Measurements from ENCODE around the gene ATP2A1. TPM values are rescaled to one million over a fixed set of nuclear protein-coding genes. Genes with fewer than 3 reads are reported as not detected.

ATP2A1 gene
- total RNA-seq (2021) (3.0 and 3.5 TPM in 2 replicates), Bru-seq, nascent RNA (percentile 28 among the genes with signal in this experiment), BruChase-seq, experiment 1, labeled RNA remaining after a 2-hour chase (percentile 33 among the genes with signal in this experiment), BruChase-seq, experiment 2, labeled RNA remaining after a 6-hour chase (percentile 40 among the genes with signal in this experiment)
- long read RNA-seq, partial matches to known transcripts, result 2 of 4 reads
- long read RNA-seq, other reads (novel, unspliced or antisense), result 2 of 4 reads

DNA sequence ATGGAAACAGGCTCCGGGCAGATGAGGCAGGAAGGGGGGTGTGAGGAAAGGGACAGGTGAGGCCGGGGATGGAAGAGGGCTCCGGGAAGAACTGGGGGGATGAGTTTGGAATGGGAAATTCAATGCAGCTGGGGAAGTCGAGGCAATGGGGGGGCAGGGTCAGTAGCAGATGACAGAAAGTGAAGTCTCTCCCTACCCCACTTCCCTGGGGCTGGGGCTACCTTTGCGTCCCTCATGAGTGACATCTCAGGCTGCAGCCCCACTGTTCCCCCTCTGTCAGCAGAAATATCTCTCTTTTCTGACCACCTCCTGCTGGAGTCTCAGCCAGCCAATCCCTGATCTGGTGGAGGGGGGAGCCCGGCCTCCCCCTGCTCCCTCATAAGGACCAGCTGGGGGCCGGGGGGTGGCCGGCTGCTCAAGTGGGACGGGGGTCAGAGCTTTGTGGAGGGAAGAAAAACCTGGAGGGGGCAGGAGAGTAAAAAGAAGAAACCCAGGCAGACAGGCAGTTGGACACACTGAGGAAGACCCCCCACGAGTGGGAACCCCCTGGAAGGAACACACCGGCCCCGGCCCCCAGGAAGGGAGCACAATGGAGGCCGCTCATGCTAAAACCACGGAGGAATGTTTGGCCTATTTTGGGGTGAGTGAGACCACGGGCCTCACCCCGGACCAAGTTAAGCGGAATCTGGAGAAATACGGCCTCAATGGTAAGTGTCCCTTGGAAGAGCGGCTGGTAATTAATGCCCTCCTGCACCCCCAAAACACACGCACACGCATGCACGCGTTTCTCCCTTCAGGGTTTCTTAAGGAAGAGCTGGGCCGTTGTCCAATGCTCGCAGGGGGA is at the start of gene ATP2A1:
Gene ATP2A1 (plus strand): TSS at position 406 of the 844 bp plus-strand sequence. CDS start 184 bp downstream, at position 590.
- H3K36me3 ChIP-seq (ENCODE audit: insufficient read depth, low read length, poor library complexity, severe bottlenecking), result no peaks in the 10 kb centered on the region
- ChIA-PET CTCF (no interaction called here), POLR2A (ENCODE audit: low non-redundant PET) (no interaction called here)
- no peaks in the 10 kb centered on the region for H3K9me3 ChIP-seq (ENCODE audit: low read depth, low read length, poor library complexity, severe bottlenecking)
- TF ChIP-seq EZH2 (IDR thresholded peaks at IDR 0.05; ENCODE audit: borderline replicate concordance, low read depth, low read length, poor library complexity, severe bottlenecking), result no peak
- TF ChIP-seq, protein P1, sequence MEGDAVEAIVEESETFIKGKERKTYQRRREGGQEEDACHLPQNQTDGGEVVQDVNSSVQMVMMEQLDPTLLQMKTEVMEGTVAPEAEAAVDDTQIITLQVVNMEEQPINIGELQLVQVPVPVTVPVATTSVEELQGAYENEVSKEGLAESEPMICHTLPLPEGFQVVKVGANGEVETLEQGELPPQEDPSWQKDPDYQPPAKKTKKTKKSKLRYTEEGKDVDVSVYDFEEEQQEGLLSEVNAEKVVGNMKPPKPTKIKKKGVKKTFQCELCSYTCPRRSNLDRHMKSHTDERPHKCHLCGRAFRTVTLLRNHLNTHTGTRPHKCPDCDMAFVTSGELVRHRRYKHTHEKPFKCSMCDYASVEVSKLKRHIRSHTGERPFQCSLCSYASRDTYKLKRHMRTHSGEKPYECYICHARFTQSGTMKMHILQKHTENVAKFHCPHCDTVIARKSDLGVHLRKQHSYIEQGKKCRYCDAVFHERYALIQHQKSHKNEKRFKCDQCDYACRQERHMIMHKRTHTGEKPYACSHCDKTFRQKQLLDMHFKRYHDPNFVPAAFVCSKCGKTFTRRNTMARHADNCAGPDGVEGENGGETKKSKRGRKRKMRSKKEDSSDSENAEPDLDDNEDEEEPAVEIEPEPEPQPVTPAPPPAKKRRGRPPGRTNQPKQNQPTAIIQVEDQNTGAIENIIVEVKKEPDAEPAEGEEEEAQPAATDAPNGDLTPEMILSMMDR (conservative IDR thresholded peaks at IDR 0.05; ENCODE audit: low read depth, low read length), result no peak
- no peak for DNase-seq (ENCODE audit: low spot score)
- H3K4me1 ChIP-seq (ENCODE audit: insufficient read depth, low read length, poor library complexity, severe bottlenecking), result no peaks in the 10 kb centered on the region
- no TSS peak for BruUV-seq (replicated peaks)
- H3K27ac ChIP-seq (ENCODE audit: low read depth, low read length, poor library complexity, severe bottlenecking), result peak within 1 kb of the TSS; percentile 60
- H3K27me3 ChIP-seq (replicated peaks; ENCODE audit: insufficient read depth, low read depth, low read length, poor library complexity), result no peaks in the 10 kb centered on the region
- H3K4me3 ChIP-seq (ENCODE audit: low read depth, low read length, poor library complexity, severe bottlenecking), result peak within 1 kb of the TSS; percentile 61
- intact Hi-C loops (cut with micrococcal nuclease; ENCODE audit: unreplicated experiment), result loop anchor here (10.0 kb wide), 1 partner anchor 46 kb away; the partner anchor contains the start of gene RABEP2

DNA sequence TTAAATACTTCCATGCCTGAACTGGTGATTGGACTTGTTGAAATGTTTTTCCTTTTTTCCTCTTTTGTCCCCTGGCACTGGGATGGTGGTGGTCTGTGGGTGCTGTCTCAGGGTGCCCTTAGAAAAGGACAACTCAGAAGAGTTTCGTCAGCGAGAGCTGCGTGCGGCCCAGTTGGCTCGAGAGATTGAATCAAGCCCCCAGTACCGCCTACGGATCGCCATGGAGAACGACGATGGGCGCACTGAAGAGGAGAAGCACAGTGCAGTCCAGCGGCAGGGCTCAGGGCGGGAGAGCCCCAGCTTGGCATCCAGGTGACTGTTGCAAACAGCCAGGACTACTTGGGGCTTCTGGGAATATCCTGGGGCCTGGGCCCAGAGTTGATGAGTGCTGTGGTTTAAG is 48.5 kb upstream of the ATP2A1 start:
- POLR2A ChIA-PET (ENCODE audit: low non-redundant PET), result no interaction called here
- no peaks in the 10 kb centered on the region for H3K27me3 ChIP-seq (replicated peaks; ENCODE audit: insufficient read depth, low read depth, low read length, poor library complexity)
- H3K4me3 ChIP-seq (ENCODE audit: low read depth, low read length, poor library complexity, severe bottlenecking), result no peak overlapping the region
- no peaks in the 10 kb centered on the region for H3K9me3 ChIP-seq (ENCODE audit: low read depth, low read length, poor library complexity, severe bottlenecking)
- TF ChIP-seq, protein P1 (conservative IDR thresholded peaks at IDR 0.05; ENCODE audit: low read depth, low read length), result no peak
- TF ChIP-seq EZH2 (IDR thresholded peaks at IDR 0.05; ENCODE audit: borderline replicate concordance, low read depth, low read length, poor library complexity, severe bottlenecking), result no peak
- no TSS peak for BruUV-seq (replicated peaks)
- peaks cover 100% of the 10 kb centered on the region for H3K36me3 ChIP-seq (ENCODE audit: insufficient read depth, low read length, poor library complexity, severe bottlenecking)
- DNase-seq (ENCODE audit: low spot score), result no peak
- intact Hi-C loops (cut with micrococcal nuclease; ENCODE audit: unreplicated experiment), result no loop called here
- no peak overlapping the region for H3K27ac ChIP-seq (ENCODE audit: low read depth, low read length, poor library complexity, severe bottlenecking)
- peaks cover 17% of the 10 kb centered on the region for H3K4me1 ChIP-seq (ENCODE audit: insufficient read depth, low read length, poor library complexity, severe bottlenecking)
- CTCF ChIA-PET, result no interaction called here

DNA sequence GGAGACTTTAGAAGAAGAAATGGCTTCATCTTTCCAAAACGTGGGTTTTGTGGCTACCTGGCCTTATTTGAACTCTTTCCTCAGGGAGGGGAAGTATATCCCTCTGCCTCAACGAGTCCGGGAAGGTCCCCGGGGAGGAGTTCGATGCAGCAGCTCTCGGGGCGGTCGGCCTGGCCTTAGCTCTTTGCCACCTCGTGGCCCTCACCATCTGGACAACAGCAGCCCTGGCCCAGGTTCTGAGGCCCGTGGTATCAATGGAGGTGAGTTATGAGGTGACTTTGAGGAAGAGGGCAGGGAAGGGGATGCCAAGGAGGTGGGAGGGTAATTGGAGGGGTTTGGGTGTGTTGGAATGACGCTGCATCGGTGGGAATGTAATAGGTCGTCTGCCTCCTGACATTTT is 47.8 kb upstream of the ATP2A1 start:
- Histone ChIP-seq H3K4me1 (ENCODE audit: insufficient read depth, low read length, poor library complexity, severe bottlenecking) (peaks cover 9% of the 10 kb centered on the region), H3K9me3 (ENCODE audit: low read depth, low read length, poor library complexity, severe bottlenecking) (no peaks in the 10 kb centered on the region), H3K27me3 (replicated peaks; ENCODE audit: insufficient read depth, low read depth, low read length, poor library complexity) (no peaks in the 10 kb centered on the region), H3K27ac (ENCODE audit: low read depth, low read length, poor library complexity, severe bottlenecking) (no peak overlapping the region), H3K36me3 (ENCODE audit: insufficient read depth, low read length, poor library complexity, severe bottlenecking) (peaks cover 100% of the 10 kb centered on the region), H3K4me3 (ENCODE audit: low read depth, low read length, poor library complexity, severe bottlenecking) (no peak overlapping the region)
- TF ChIP-seq, protein P1 (conservative IDR thresholded peaks at IDR 0.05; ENCODE audit: low read depth, low read length), result no peak
- ChIA-PET POLR2A (ENCODE audit: low non-redundant PET) (no interaction called here), CTCF (no interaction called here)
- BruUV-seq (replicated peaks), result no TSS peak
- no peak for DNase-seq (ENCODE audit: low spot score)
- intact Hi-C loops (cut with micrococcal nuclease; ENCODE audit: unreplicated experiment), result no loop called here

Measured in A673 (cell line).